Uterus (tissue), 4 donors: ENCODE measurements around the gene WARS2. TPM values are rescaled to one million over a fixed set of nuclear protein-coding genes. Genes with fewer than 3 reads are reported as not detected.

Source experiments
- DNase-seq, 2 donors: peaks; one replicate each; pipeline ENCODE4 v3.0.0-alpha.2; 2019 to 2020
- H3K27ac ChIP-seq, 2 donors: fragments of 200-600 bp; sonication (generic); 1 replicate in 1 of 2; 2 replicates in 1 of 2; pipeline ENCODE4 v1.5.1; 2016 to 2018
- H3K27me3 ChIP-seq, 2 donors: fragments of 200-600 bp; sonication (generic); one replicate each; pipeline ENCODE4 v1.5.1; 2018 to 2019; ENCODE audit warnings: control low read depth in 1 of 2
- H3K36me3 ChIP-seq, 2 donors: fragments of 200-600 bp; sonication (generic); one replicate each; pipeline ENCODE4 v1.5.1; 2019; ENCODE audit warnings: control low read depth in 1 of 2
- H3K4me1 ChIP-seq, 2 donors: fragments of 200-600 bp; sonication (generic); one replicate each; pipeline ENCODE4 v1.5.1; 2018 to 2019; ENCODE audit warnings: control low read depth in 1 of 2
- H3K4me3 ChIP-seq, 2 donors: fragments of 200-600 bp; sonication (generic); 1 replicate in 1 of 2; 2 replicates in 1 of 2; pipeline ENCODE4 v1.5.1; 2018 to 2019; ENCODE audit warnings: mild to moderate bottlenecking in 1 of 2
- H3K9me3 ChIP-seq, 2 donors: fragments of 200-600 bp; sonication (generic); one replicate each; pipeline ENCODE4 v1.5.1; 2019; ENCODE audit warnings: control low read depth in 1 of 2
- POLR2A ChIP-seq, 2 donors: fragments of 450-650 bp; IDR thresholded peaks; one replicate each; pipeline ENCODE4 v1.6.1; 2016; ENCODE audit warnings: antibody characterized with exemption in 2 of 2, mild to moderate bottlenecking in 1 of 2, moderate library complexity in 1 of 2
- intact Hi-C: fragments of 100-400 bp; cut with DNase I; formaldehyde crosslinking; loops from one replicate; pipeline ENCODE4 v1.15.1; 2023; ENCODE audit warnings: low total_unique reads
- total RNA-seq, 4 donors: library from RNA; depleted of rRNA in 3 of 4; stranded (reverse); fragments of >200 nt in 3 of 4; gene quantifications; one replicate each; pipeline versions ENCODE4 v1.1.0 to v1.2.4, GENCODE V29; 2014 to 2023
- TF ChIP-seq, protein P1 (sequence below), 4 experiments: fragments of 200-600 bp in 2 of 4; fragments of 450-650 bp in 2 of 4; sonication (generic) in 2 of 4; IDR thresholded peaks; one replicate each; pipeline ENCODE4 v1.5.1; 2016 to 2019; ENCODE audit warnings: antibody characterized with exemption in 4 of 4, mild to moderate bottlenecking in 2 of 4, moderate library complexity in 1 of 4
- donor health status: DM: yes; HTN: yes; CAD: no.

The WARS2 gene
- total RNA-seq, 4 donors from 2014 or later = 13.5 to 22.6 (median 18.5) TPM

DNA sequence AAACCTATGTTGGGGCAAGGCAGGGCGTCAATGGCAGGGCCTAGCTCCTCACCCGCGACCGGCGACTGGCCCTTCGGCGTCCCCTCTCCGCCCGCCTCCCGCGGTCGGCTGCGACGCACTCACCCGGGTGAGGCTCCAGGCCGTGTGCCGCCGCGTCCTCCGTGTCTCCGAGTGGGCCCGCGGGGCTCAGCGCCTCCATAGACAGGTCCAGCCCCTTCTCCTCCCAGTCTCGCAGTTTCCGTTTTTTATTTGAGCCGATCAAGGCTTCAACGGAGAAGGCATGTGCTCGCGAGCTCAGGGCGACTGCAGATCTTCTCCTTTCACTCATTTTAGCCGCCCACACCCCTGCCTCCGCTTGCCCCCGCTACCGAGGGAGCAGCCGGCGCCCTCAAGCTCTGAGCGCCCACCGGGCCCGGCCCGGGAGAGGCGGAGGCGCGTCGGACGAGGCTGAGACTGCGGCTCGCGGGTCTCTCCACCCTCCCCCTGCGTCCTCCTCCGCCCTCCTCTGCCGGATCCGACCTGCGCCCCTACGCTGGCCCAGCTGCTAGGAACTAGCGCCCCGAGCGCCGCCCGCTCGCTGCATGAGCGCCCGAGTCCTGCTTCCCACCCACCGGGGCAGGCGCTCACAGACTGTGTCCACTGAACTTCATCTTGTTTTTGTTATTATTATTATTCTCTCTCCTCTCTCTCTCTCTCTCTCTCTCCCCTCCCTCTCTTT lies 152.8 kb downstream of the WARS2 start:
- intact Hi-C loops = no loop called here
- Histone ChIP-seq H3K4me1 (peaks cover 0 to 8% of the 10 kb centered on the region in 2 donors), H3K4me3 (peak overlapping the region; percentile 6 to 28), H3K27me3 (peaks cover 25 to 95% of the 10 kb centered on the region in 2 donors), H3K27ac (no peak overlapping the region), H3K36me3 (no peaks in the 10 kb centered on the region), H3K9me3 (no peaks in the 10 kb centered on the region)
- DNase-seq = no peak
- TF ChIP-seq POLR2A (IDR thresholded peaks at IDR 0.05) = no peak

DNA sequence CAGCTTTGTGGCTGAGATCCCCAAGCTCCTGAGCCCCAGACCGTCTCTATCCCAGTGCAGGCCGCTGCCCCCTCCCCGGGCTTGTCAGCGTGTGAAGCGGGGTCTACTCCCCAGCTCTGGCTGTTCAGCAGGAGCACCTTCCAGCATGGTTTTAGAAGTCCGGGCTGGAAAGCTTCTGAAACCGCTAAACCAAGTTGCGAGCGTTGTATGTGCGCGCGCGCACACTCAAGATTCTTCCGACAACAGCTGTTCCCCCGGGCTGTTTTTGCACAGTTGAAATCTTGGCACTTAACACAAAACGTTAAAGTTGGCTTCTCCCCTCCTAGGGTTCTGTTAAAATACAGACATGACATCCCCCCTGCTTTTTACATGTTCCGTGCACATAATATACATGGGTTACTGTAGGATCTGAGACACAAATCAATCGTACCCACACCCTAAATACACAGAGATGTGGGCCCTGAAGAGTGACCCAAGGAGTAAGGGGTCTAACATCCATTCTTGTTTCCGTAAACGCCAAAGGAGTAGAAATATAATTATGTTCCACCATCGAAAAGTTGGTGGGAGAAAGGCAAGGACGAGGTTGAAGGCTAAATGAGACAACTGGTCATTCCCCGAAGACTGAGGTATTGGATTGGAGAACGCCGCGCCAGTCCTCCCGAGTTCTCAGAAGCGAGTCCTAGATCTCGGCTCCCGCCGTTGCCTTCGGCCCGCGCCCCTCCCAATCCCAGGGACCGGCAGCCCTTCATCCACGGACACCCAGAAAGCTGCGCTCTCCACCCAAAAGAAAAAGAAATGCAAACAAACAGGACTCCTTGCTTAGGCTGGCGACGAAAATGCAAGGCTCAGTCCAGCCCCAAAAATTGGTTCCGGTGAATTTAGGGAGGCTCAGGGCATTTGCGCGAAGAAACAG lies 153.6 kb downstream of the WARS2 start:
- Histone ChIP-seq H3K4me3 (peak overlapping the region; percentile 6 to 28), H3K27me3 (peaks cover 23 to 95% of the 10 kb centered on the region in 2 donors), H3K4me1 (peaks cover 0 to 8% of the 10 kb centered on the region in 2 donors), H3K27ac (no peak overlapping the region), H3K36me3 (no peaks in the 10 kb centered on the region), H3K9me3 (no peaks in the 10 kb centered on the region)
- TF ChIP-seq POLR2A (IDR thresholded peaks at IDR 0.05) = no peak
- TF ChIP-seq, protein P1, sequence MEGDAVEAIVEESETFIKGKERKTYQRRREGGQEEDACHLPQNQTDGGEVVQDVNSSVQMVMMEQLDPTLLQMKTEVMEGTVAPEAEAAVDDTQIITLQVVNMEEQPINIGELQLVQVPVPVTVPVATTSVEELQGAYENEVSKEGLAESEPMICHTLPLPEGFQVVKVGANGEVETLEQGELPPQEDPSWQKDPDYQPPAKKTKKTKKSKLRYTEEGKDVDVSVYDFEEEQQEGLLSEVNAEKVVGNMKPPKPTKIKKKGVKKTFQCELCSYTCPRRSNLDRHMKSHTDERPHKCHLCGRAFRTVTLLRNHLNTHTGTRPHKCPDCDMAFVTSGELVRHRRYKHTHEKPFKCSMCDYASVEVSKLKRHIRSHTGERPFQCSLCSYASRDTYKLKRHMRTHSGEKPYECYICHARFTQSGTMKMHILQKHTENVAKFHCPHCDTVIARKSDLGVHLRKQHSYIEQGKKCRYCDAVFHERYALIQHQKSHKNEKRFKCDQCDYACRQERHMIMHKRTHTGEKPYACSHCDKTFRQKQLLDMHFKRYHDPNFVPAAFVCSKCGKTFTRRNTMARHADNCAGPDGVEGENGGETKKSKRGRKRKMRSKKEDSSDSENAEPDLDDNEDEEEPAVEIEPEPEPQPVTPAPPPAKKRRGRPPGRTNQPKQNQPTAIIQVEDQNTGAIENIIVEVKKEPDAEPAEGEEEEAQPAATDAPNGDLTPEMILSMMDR (IDR thresholded peaks at IDR 0.05) = no peak
- DNase-seq = no peak
- intact Hi-C loops = no loop called here

DNA sequence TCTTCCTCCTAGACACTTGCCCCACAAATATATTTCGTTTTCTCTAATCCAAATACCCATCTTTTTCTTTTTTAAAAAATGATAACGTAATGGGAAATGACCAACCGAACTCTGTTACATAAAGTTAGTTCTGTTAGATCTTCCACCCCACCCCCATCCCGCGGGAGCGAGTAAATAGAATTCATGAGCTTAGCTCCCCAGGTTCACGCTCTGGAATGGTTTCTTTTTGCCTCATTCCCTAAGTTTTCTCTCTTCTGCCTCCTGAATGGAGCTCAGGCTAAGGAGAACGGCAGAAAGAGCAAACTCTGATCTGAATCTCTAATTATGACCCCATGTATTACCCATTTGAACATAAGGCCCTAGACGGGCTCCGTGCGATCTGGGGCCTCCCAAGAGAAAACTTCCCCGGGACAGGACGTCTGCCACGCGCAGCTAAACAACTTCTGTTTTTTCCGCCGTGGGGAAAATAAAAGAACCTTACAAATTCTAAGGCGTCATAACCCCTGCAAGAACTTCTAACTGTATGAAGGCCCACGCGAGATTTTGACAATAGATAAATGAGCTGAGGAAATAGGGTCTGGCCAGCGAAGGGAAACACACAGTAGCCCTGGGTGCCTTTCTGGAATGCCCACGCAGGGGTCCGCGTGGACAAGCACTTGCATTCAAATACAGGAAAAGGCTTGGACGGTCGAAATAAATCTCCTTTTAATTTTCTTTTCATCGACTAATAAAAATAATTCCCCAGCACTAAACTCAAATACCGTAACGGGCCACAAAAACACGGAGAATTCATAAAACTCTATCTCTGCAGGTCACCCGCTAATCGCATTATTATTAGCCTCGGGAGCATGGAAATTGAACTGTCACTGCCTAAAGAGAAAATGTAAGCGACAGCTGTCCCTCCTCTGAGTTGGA lies 154.6 kb downstream of the WARS2 start:
- H3K9me3 ChIP-seq = no peaks in the 10 kb centered on the region
- H3K36me3 ChIP-seq = no peaks in the 10 kb centered on the region
- intact Hi-C loops = no loop called here
- TF ChIP-seq, protein P1 (IDR thresholded peaks at IDR 0.05) = no peak
- no peak for TF ChIP-seq POLR2A (IDR thresholded peaks at IDR 0.05)
- peaks cover 0 to 8% of the 10 kb centered on the region in 2 donors for H3K4me1 ChIP-seq
- DNase-seq = no peak
- peaks cover 23 to 95% of the 10 kb centered on the region in 2 donors for H3K27me3 ChIP-seq
- no peak overlapping the region for H3K4me3 ChIP-seq
- H3K27ac ChIP-seq = no peak overlapping the region

DNA sequence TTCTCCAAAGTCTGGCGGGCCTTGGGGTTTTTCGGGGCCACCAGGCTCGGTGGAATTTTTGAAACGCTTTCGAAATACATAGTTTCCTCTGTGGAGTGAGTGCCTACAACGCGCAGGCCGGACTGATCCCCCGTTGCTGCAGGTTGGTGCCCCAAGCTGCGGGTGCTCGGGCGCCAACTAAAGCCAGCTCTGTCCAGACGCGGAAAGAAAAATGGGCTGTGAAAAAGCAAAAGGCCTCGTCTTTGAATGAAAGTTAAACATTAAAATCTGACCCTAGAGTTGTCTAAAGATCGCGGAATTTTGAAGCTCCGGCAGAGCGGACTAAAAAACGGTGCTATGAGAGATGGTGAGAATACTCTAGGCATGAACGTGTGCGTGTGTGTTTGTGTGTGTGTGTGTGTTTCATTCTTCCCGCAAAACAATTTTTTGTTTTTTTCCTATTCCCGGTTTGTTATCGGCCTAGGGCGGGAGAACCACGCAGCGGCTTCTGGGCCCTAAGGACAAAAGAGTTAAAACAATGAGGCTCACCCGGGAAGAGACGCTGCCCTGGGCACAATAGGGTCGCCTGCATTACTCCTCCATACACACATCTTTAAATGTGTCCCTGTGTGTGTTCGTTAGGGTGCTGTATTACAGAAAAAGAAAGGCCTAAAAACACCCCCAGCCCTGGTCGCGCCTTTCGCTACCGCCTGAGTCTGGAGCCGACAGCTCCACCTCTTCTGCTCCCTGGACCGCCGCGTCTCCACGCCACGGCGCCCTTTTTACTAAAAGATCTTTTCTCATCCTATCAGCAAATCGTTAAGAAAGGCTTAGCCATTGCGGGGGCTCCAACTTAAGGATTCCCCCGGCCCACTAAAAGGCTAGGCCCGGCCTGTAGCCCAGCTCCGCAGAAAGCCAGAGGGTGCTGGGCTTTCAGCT lies 155.5 kb downstream of the WARS2 start:
- no peak for DNase-seq
- peaks cover 0 to 8% of the 10 kb centered on the region in 2 donors for H3K4me1 ChIP-seq
- H3K9me3 ChIP-seq = no peaks in the 10 kb centered on the region
- TF ChIP-seq, protein P1 (IDR thresholded peaks at IDR 0.05) = no peak
- TF ChIP-seq POLR2A (IDR thresholded peaks at IDR 0.05) = no peak
- no peaks in the 10 kb centered on the region for H3K36me3 ChIP-seq
- H3K27me3 ChIP-seq = peaks cover 23 to 95% of the 10 kb centered on the region in 2 donors
- H3K27ac ChIP-seq = no peak overlapping the region
- intact Hi-C loops = no loop called here
- H3K4me3 ChIP-seq = no peak overlapping the region
